OCI-LY7 (cell line): Measurements from ENCODE around the gene MID1. TPM values are rescaled to one million over a fixed set of nuclear protein-coding genes. Genes with fewer than 3 reads are reported as not detected.

Source experiments
- BruUV-seq: library from RNA; stranded (reverse); fragments of 400-500 nt; replicated peaks from 2 replicates; lab custom pipeline; 2021; lab: Mats Ljungman, UMichigan
- CTCF ChIA-PET: fragments of 300-600 bp; sonication (Branson Sonifier 250); formaldehyde crosslinking; loops from one replicate; lab custom pipeline; 2022; ENCODE audit warnings: antibody characterized with exemption; ENCODE audit not compliant: unreplicated experiment; lab: Charles Lee
- POLR2A ChIA-PET: fragments of 300-600 bp; sonication (Branson Sonifier 250); formaldehyde crosslinking; loops from one replicate; lab custom pipeline; 2022; ENCODE audit warnings: antibody characterized with exemption; lab: Charles Lee
- DNase-seq: peaks from one replicate; pipeline ENCODE4 v3.0.0-alpha.2; 2015; ENCODE audit warnings: low spot score
- H2AFZ ChIP-seq: fragments of 200-600 bp; sonication (generic), shearing (Covaris generic); 2 replicates; pipeline ENCODE4 v1.6.1; 2014; ENCODE audit warnings: mild to moderate bottlenecking, antibody characterized with exemption, low read length, moderate library complexity
- H3K27ac ChIP-seq: fragments of 200-600 bp; sonication (generic); 2 replicates; pipeline ENCODE4 v1.5.1; 2014; ENCODE audit warnings: mixed run types, low read depth, mild to moderate bottlenecking, moderate library complexity, low read length, inconsistent platforms; ENCODE audit not compliant: poor library complexity, severe bottlenecking
- H3K36me3 ChIP-seq: fragments of 200-600 bp; sonication (generic); 2 replicates; pipeline ENCODE4 v1.6.1; 2014; ENCODE audit warnings: mild to moderate bottlenecking, antibody characterized with exemption, low read length, moderate library complexity, mixed read lengths; ENCODE audit not compliant: insufficient read depth
- H3K4me1 ChIP-seq: fragments of 200-600 bp; sonication (generic); 2 replicates; pipeline ENCODE4 v1.5.1; 2014; ENCODE audit warnings: mild to moderate bottlenecking, low read length; ENCODE audit not compliant: insufficient read depth, poor library complexity, severe bottlenecking
- H3K4me2 ChIP-seq: fragments of 200-600 bp; sonication (generic); 2 replicates; pipeline ENCODE4 v1.6.1; 2014; ENCODE audit warnings: mild to moderate bottlenecking, low read length
- H3K4me3 ChIP-seq: fragments of 200-600 bp; sonication (generic); 2 replicates; pipeline ENCODE4 v1.5.1; 2014; ENCODE audit warnings: mild to moderate bottlenecking, low read depth, low read length; ENCODE audit not compliant: poor library complexity, severe bottlenecking
- H3K79me2 ChIP-seq: fragments of 200-600 bp; sonication (generic); 2 replicates; pipeline ENCODE4 v1.6.1; 2016; ENCODE audit warnings: low read depth, mild to moderate bottlenecking, low read length, moderate library complexity, mixed read lengths; ENCODE audit not compliant: insufficient read depth
- H3K9me2 ChIP-seq: fragments of 200-600 bp; sonication (generic); 2 replicates; pipeline ENCODE4 v1.6.1; 2016; ENCODE audit warnings: mild to moderate bottlenecking, low read length, mixed read lengths; ENCODE audit not compliant: insufficient read depth
- H3K9me3 ChIP-seq: fragments of 200-600 bp; sonication (generic); 2 replicates; pipeline ENCODE4 v1.6.1; 2014; ENCODE audit warnings: mild to moderate bottlenecking, mixed run types, low read length, mixed read lengths
- H4K20me1 ChIP-seq: fragments of 200-600 bp; sonication (generic); 2 replicates; pipeline ENCODE4 v1.6.1; 2014; ENCODE audit warnings: mild to moderate bottlenecking, antibody characterized with exemption, low read length, moderate library complexity, mixed read lengths; ENCODE audit not compliant: insufficient read depth
- CTCF ChIP-seq: fragments of 200-600 bp; sonication (generic); conservative IDR thresholded peaks from 2 replicates; pipeline ENCODE4 v1.5.1; 2014; ENCODE audit warnings: mild to moderate bottlenecking, antibody characterized with exemption, low read length, moderate library complexity, mixed read lengths
- EZH2phosphoT487 ChIP-seq: fragments of 200-600 bp; sonication (generic); IDR thresholded peaks from 2 replicates; pipeline ENCODE4 v1.6.1; 2018; ENCODE audit warnings: low read depth, borderline replicate concordance, mild to moderate bottlenecking, mixed run types, antibody characterized with exemption, low read length, moderate library complexity, mixed read lengths
- intact Hi-C: fragments of 100-400 bp; cut with micrococcal nuclease; formaldehyde crosslinking; loops from one replicate; pipeline ENCODE4 v1.10.0; 2022; ENCODE audit not compliant: unreplicated experiment
- total RNA-seq, 2 experiments: library from RNA; depleted of rRNA in 1 of 2; stranded (reverse); fragments of >200 nt in 1 of 2; shearing (Covaris generic) in 1 of 2; gene quantifications; 2 replicates each; pipeline ENCODE4 v1.2.3, GENCODE V29; 2014 to 2022

The MID1 gene
- total RNA-seq, 2 experiments from 2014 or later, result 0.76 to 1.0 TPM

GRCh38 chrX:10578527-10578926 is 41.9 kb downstream of the MID1 start:
- Histone ChIP-seq H3K9me3 (no peaks in the 10 kb centered on the region), H3K27ac (no peak overlapping the region), H3K4me3 (no peak overlapping the region), H3K79me2 (no peaks in the 10 kb centered on the region), H3K36me3 (no peaks in the 10 kb centered on the region), H4K20me1 (no peaks in the 10 kb centered on the region), H3K9me2 (no peaks in the 10 kb centered on the region), H3K4me2 (no peak overlapping the region), H3K4me1 (no peaks in the 10 kb centered on the region), H2AFZ (no peak overlapping the region)
- BruUV-seq, result no TSS peak
- intact Hi-C loops, result no loop called here
- ChIA-PET CTCF (no interaction called here), POLR2A (no interaction called here)
- TF ChIP-seq CTCF, result no peak
- TF ChIP-seq EZH2phosphoT487, result no peak
- no peak for DNase-seq

DNA sequence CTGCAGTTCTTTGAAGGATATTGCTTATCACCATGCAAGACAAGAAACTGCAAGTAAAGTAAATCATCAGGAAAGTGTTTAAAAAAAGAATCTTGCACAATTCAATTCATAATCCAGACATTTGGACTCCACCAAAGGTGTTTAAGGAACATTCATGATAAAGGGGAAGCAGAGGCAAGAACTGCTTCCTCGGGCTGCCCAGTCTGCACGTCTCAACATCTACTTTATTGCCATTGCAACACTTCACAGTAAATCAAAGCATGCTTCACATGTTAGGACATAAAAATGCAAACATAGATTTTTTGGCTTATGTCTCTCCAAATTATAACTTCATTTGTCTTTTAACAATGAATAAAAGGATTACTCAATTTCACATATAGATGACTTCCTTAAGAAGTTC is 42.5 kb downstream of the MID1 start:
- Histone ChIP-seq H3K4me2 (no peak overlapping the region), H3K4me3 (no peak overlapping the region), H3K9me3 (no peaks in the 10 kb centered on the region), H3K36me3 (no peaks in the 10 kb centered on the region), H3K4me1 (no peaks in the 10 kb centered on the region), H2AFZ (no peak overlapping the region), H3K27ac (no peak overlapping the region), H4K20me1 (no peaks in the 10 kb centered on the region), H3K9me2 (no peaks in the 10 kb centered on the region), H3K79me2 (no peaks in the 10 kb centered on the region)
- no peak for TF ChIP-seq CTCF
- BruUV-seq, result no TSS peak
- ChIA-PET POLR2A (no interaction called here), CTCF (no interaction called here)
- DNase-seq, result no peak
- intact Hi-C loops, result no loop called here

- H4K20me1 ChIP-seq, result no peaks in the 10 kb centered on the region
- no peak overlapping the region for H3K4me3 ChIP-seq
- intact Hi-C loops, result no loop called here
- no peaks in the 10 kb centered on the region for H3K79me2 ChIP-seq
- H2AFZ ChIP-seq, result no peak overlapping the region
- no peak for TF ChIP-seq CTCF
- no peak for TF ChIP-seq EZH2phosphoT487
- no peaks in the 10 kb centered on the region for H3K36me3 ChIP-seq
- no peaks in the 10 kb centered on the region for H3K9me3 ChIP-seq
- DNase-seq, result no peak
- H3K27ac ChIP-seq, result no peak overlapping the region
- ChIA-PET POLR2A (no interaction called here), CTCF (no interaction called here)
- no TSS peak for BruUV-seq
- no peaks in the 10 kb centered on the region for H3K9me2 ChIP-seq
- no peaks in the 10 kb centered on the region for H3K4me1 ChIP-seq
- no peak overlapping the region for H3K4me2 ChIP-seq
Observed at GRCh38 chrX:10576777-10577447, 43.5 kb downstream of the MID1 start.
